Ovary (tissue), 9 donors: Measurements from ENCODE around the gene GNB1L. TPM values are rescaled to one million over a fixed set of nuclear protein-coding genes. Genes with fewer than 3 reads are reported as not detected.

Source experiments
- DNase-seq, 5 donors: peaks; one replicate each; pipeline ENCODE4 v3.0.0-alpha.2; 2019 to 2020
- H3K27ac ChIP-seq, 2 donors: fragments of 200-600 bp; one replicate each; pipeline versions ENCODE4 v1.5.1 to v1.8.0; 2019 to 2022
- H3K27me3 ChIP-seq: fragments of 200-600 bp; one replicate; pipeline ENCODE4 v1.8.0; 2022
- H3K36me3 ChIP-seq: fragments of 200-600 bp; sonication (generic); one replicate; pipeline ENCODE4 v1.5.1; 2019
- H3K4me1 ChIP-seq: one replicate; pipeline ENCODE4 v1.8.1; 2013; ENCODE audit warnings: mild to moderate bottlenecking, moderate library complexity; ENCODE audit not compliant: insufficient read depth
- H3K4me3 ChIP-seq: fragments of 200-600 bp; sonication (generic); one replicate; pipeline ENCODE4 v1.5.1; 2017
- H3K9me3 ChIP-seq, 2 donors: fragments of 200-600 bp in 1 of 2; sonication (generic) in 1 of 2; one replicate each; pipeline versions ENCODE4 v1.5.1 to v1.8.1; 2013 to 2019; ENCODE audit warnings: mild to moderate bottlenecking in 1 of 2, moderate library complexity in 1 of 2
- CTCF ChIP-seq, 3 donors: fragments of 450-650 bp in 2 of 3; fragments of 200-600 bp in 1 of 3; IDR thresholded peaks; one replicate each; pipeline versions ENCODE4 v1.5.1 to v1.8.0; 2016 to 2022; ENCODE audit warnings: antibody characterized with exemption in 3 of 3, mild to moderate bottlenecking in 1 of 3
- EP300 ChIP-seq: sonication (generic); formaldehyde crosslinking; IDR thresholded peaks from one replicate; pipeline ENCODE4 v1.6.1; 2017; ENCODE audit warnings: antibody characterized with exemption
- POLR2A ChIP-seq: fragments of 450-650 bp; IDR thresholded peaks from one replicate; pipeline ENCODE4 v1.6.1; 2017; ENCODE audit warnings: antibody characterized with exemption, mild to moderate bottlenecking, moderate library complexity
- WGBS, 3 donors: extraction: QIAGEN DNeasy Blood & Tissue Kit in 1 of 3; methylation state at CpG; one replicate each; pipeline versions ENCODE4 v1.1.5 to v1.1.7; 2013 to 2017; 5-methylcytosine and 5-hydroxymethylcytosine counted together
- intact Hi-C, 4 donors: fragments of 100-400 bp; cut with DNase I; formaldehyde crosslinking; loops; one replicate each; pipeline versions ENCODE4 v1.11.0 to v1.15.1; 2022 to 2023
- polyA plus RNA-seq, 2 donors: library from polyadenylated mRNA; stranded (reverse); fragments of 200-250 nt in 1 of 2; fragments of 350-450 nt in 1 of 2; fragmentation: Illumina TruSeq in 1 of 2; extraction: RNeasy Lipid Tissue Mini Kit (QIAGEN cat#74804) in 1 of 2; gene quantifications; one replicate each; pipeline ENCODE4 v1.2.3, GENCODE V29; 2013 to 2014
- total RNA-seq, 7 donors: library from RNA; depleted of rRNA in 2 of 7; stranded (reverse); fragments of >200 nt in 2 of 7; fragmentation: NEBNext Ultra II Directional in 3 of 7; extraction: Animal tissue kit (Norgen Biotek cat#: 25700) in 3 of 7; gene quantifications; one replicate each; pipeline versions ENCODE4 v1.1.0 to v1.2.4, GENCODE V29; 2016 to 2023
- donor health status: DM: no; HTN: no; CAD: no; lungs with moderate emphysema.
- donor health status: DM: no; HTN: no; CAD: no.
- donor health status: Bipolar disorder and iron deficiency.
- donor health status: DM: yes; HTN: yes; CAD: no.
- donor health status: DM: no; HTN: no; CAD: no.
- donor health status: DM: yes; HTN: yes; CAD: no.

Gene GNB1L
- total and polyA plus RNA-seq, 9 donors, result 3.1 to 14.9 (median 5.8) TPM; not detected in 1

GRCh38 chr22:19820880-19821522, 33.7 kb downstream of the GNB1L start:
- intact Hi-C loops, result no loop called here
- H3K9me3 ChIP-seq, result no peaks in the 10 kb centered on the region
- H3K4me1 ChIP-seq, result no peaks in the 10 kb centered on the region
- H3K36me3 ChIP-seq, result no peaks in the 10 kb centered on the region
- H3K4me3 ChIP-seq, result no peak overlapping the region
- no peak overlapping the region for H3K27ac ChIP-seq
- no peak for TF ChIP-seq CTCF (IDR thresholded peaks at IDR 0.05)
- no peak for TF ChIP-seq POLR2A
- no peak for TF ChIP-seq EP300
- no peaks in the 10 kb centered on the region for H3K27me3 ChIP-seq
- DNase-seq, result peak in 2 of 5 donors; percentile 6 to 10
- WGBS, 3 donors, result 92 to 94% (median 93%) methylated on average over 18 of the region's 18 CpGs

- no peaks in the 10 kb centered on the region for H3K9me3 ChIP-seq
- no peaks in the 10 kb centered on the region for H3K27me3 ChIP-seq
- no peak overlapping the region for H3K27ac ChIP-seq
- WGBS, 3 donors, result 93 to 96% (median 95%) methylated on average over 21 of the region's 21 CpGs
- no peaks in the 10 kb centered on the region for H3K36me3 ChIP-seq
- peak in 2 of 5 donors; percentile 2 to 6 for DNase-seq
- intact Hi-C loops, result no loop called here
- no peaks in the 10 kb centered on the region for H3K4me1 ChIP-seq
- TF ChIP-seq CTCF (IDR thresholded peaks at IDR 0.05) (no peak), EP300 (no peak), POLR2A (no peak)
- H3K4me3 ChIP-seq, result no peak overlapping the region
Measured at GRCh38 chr22:19819911-19820879, 34.5 kb downstream of the GNB1L start.

- no peaks in the 10 kb centered on the region for H3K4me1 ChIP-seq
- peak in 2 of 5 donors; percentile 4 to 11 for DNase-seq
- no peaks in the 10 kb centered on the region for H3K36me3 ChIP-seq
- no peak for TF ChIP-seq POLR2A
- TF ChIP-seq CTCF (IDR thresholded peaks at IDR 0.05), result no peak
- TF ChIP-seq EP300, result no peak
- H3K4me3 ChIP-seq, result no peak overlapping the region
- H3K9me3 ChIP-seq, result no peaks in the 10 kb centered on the region
- no peaks in the 10 kb centered on the region for H3K27me3 ChIP-seq
- WGBS, 3 donors, result 96 to 98% (median 97%) methylated on average over 14 of the region's 14 CpGs
- intact Hi-C loops, result no loop called here
- H3K27ac ChIP-seq, result no peak overlapping the region
Measured at GRCh38 chr22:19819208-19819910, 35.3 kb downstream of the GNB1L start.
